Measurements from ENCODE around the gene PSMB5.

PSMB5 gene

DNA sequence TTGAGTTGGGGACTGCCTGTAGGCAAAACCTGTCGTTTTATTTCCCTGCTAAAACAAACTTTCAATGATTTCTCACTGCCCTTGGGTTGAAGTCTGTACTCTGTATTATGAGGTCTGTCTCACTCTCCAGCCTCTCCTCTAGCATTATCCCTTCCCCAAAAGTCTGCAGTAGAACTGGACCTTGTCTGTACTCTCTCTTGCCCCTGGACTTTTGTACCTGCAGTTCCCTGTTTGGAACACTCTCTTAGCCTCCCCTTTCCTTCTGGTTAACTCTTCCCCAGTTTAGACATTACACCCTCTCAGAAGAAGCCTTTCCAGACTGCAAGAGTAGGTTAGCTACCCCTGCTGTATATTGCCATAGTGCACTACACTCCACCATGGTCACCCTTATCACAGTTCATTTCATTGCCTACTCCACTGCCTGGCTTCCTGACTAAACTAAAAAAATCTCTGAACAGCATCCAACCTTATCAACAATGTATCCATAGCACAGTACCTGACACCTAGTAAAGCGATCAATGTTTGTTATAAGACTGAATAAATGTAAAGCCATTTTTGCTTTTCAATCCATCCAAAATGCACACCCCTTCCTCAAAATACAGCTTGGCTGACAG is 48.7 kb downstream of the PSMB5 start:
- DNase-seq, result no peak

DNA sequence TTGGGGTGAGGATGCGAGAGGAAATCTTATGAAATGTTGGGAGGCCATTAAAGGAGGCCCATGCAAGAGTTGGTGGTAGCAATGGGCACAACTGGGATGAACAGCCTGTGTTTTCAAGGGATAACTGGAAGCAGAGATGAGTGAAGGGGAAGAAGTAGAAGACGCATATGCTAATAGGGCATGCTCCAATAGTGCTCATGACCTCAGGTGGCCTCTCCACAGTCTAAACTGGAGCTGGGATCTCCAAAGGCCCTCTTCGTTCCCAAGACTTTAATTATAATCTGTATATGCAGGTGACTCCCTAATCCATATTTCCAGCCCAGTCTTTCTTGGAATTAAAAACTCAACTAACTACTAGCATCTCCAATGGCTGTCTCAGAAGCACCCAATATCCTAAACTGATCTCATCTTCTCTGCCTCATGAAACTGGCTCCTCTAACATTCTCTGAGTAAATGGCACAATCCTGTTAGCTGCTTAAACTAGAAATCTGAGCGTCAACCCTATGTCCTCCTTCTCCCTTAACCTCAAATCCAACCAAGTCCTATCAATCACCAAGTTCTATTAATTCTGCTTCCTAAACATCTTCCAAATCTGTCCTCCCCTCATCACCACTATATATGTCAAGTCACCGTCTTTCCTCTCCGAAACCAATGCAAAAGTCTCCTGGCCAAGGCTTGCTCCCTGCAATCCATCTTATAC is 49.6 kb downstream of the PSMB5 start:
- DNase-seq, result no peak

DNA sequence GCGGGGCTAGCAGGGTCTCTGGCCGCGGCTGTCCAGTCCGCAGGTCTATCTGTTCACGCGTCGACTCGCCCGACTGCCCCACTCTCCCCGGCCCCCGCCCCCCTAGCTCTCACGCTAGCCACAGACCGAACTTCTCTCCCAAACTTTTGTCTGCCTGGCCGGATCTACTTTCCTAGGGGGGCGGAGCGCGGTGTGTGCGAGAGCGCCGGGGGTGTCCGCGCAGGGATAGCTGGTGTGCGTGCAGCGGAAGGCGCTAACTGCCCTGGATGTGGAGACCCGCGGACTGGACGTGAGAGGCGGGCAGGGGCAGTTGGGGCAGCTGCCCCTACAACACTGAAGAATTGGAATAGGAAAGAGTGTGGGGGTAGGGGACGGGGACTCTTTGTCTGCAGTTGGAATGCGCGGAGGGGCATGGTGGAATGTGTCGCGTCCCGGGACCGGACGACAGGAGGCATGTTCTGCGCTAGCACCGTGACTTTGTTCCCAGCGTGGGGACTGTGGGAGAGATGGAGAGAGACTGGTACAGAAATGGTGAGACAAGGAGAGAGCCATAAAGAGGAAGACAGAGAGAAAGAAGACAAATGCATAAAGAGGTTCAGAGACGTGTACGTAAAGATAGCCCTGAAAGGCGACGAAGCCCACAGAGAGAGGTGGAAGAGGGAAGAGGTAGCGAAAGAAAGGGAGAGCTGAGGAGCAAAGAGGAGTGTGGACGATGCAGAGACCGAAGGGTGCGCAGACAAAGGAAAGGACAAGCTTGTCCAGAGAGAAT is 52.0 kb downstream of the PSMB5 start, which contains the start of gene AJUBA:
TSS of gene AJUBA (minus strand) at position 75 of the 769 bp plus-strand sequence. CDS start 285 bp downstream, outside the sequence.
- peak; percentile 98 for DNase-seq

DNA sequence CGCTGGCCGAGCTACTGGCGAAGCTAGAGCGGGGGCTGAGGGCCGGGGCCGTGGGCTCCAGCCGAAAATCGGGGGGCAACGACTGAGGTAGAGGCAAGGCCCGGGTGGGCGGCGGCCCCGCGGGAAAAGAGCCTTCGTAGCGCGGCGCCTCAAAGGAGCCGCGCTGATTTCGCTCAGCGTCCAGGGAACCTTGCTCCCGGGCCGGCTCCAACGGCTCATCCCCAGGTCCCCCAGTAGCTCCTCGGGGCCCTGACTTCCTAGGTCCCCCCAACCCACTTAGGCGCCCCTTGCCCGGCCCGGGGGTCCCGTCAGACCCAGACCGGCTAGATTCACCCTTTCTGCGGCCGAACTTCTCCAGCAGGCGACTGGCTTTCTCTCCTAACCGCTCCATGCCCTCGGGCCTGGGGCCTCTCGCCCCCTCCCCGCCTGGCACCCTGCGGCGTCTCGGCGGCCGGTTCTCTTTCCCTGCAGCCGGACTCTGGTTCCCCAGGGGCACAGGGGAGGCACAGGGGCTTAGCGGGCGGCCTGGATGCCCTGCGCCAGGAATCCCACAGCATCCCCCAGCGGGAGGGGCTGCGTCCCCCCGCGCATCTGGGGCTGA is 52.7 kb downstream of the PSMB5 start:
- DNase-seq, result no peak

DNA sequence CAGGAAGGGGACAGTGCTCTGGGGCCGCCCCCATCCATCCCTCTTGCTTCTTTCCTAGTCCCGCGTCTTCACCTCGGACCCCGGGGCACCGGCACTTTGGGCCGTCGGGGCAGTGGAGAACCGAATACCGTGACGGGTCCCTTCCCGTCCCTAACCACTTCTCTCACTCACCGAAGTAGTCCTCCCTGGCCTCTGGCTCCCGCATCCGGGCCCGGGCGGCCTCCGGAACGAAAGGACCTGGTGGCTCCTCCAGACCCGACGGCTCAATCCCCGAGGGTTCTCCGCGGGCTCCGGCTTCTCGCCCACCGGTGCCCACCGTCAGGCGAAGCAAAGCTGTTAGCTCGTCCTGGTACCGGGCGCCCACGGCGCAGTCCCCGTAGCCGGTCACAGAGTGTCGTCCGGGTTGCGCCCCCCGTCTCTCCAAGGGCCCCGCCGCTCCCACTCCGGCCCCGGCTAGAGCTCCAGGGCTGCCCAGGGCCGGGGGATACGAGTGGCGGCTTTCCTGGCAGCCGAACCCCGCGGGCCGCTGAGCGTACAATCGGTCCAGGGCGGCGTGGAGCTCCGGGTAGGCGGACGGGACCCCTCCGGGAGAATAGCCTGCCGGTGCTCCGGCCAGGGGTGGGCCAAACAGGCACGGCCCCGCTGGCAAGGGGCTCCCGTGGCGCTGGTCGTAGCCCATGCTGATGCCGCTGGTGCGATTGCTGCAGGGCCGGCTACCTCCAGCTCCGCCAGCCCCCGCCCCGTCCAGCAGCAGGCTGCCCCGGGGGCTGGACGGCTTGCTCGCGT is 53.4 kb downstream of the PSMB5 start:
- DNase-seq, result no peak

DNA sequence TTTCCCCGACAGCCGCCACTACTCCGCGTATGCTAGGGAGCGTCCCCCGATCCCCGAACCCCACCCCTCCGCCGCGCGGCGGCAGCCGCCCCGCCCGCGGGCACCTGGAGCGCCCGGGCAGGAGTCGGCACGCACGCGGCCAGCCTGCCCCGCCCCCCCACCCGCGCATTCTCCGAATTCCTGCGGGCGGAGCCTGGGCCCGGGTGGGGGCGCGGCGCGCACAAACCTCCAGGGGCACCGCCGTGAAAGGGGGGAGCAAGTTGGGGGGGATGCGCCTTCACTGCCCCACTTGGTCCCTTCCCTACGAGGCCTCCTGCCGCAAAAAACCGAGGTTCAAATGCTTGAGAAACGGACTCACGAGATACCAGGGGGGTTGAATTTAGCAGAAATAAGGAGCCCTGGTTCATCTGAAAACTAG is 54.0 kb downstream of the PSMB5 start:
- peak; percentile 81 for DNase-seq

DNA sequence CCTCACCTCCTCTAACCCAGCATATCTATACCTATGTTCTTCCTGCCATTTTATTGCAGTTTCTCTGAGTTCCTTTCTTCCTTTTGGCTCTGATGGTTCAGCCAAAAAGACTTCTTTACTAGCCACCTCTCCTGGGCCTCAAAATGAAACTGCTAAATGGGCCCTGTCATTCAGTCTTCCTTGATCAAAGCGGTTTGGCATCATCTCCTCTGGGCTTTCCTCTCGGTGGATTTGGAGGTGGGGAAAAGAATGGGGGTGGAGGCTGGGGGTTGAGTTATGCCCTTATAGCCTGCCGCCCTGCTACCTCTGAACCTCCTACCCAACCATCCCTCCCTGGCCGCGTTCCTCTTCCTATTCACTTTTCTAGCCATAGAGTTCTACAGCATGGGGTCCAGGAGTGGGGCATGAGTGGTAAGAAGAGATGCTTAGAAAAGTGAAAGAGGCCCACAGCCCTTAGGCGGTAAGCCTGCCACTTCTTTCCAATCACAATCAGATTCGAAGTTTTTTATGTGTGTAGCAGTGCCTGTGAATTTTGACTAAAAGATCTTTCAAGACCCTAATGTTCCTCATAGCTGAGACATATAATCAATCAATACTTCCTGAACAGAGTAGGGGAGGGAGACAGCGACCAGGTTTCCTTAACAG is 54.8 kb downstream of the PSMB5 start:
- DNase-seq, result peak; percentile 22

DNA sequence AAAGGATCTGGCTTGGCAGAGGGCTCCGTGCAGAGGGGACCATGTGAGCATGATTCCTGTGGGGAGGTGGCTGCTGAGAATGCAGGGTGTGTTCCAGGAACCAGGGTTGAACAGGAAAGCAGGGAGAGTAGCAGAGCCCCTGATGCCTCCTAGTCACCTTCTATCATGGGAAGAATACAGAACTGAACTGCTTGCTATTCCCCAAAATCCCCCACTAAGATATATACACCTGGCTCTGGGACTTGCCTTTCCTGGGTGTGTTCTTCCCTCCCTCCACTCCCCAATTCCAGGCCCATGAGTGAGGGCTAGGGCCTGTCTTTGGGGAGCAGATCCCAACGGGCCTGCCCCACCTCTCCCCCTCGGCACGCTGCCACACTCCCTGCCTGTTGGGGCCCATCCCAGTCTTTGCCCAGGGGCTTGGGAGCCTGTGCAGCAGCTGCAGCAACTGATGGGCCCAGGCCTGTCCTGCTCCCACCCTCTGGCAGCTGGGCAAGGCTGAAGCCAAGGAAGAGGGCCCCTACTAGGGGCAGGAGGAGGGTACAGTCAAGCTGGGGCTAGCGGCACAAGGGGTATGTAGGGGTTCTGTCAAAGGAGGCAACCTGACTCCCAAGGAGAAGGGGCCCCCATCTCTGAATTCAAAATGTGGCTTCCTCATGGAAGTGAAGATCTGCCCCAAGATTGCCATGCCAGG is 55.6 kb downstream of the PSMB5 start:
- no peak for DNase-seq

DNA sequence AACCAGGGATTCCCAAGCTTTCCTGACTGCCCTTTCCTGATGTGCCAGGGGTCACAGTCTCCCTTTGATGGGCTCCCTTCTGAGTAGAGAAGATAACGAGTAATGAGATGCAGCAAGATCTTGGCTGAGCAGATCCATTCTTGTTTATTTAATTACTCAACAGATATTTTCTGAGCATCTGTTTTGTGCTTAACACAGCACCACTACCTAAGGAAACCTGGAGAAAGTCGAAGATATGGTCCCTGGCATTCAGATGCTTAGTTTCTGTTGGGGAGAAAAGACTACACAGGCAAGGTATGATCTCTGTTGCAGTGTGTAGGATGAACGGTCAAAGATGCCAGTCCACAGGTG is 56.2 kb downstream of the PSMB5 start:
- DNase-seq, result no peak

DNA sequence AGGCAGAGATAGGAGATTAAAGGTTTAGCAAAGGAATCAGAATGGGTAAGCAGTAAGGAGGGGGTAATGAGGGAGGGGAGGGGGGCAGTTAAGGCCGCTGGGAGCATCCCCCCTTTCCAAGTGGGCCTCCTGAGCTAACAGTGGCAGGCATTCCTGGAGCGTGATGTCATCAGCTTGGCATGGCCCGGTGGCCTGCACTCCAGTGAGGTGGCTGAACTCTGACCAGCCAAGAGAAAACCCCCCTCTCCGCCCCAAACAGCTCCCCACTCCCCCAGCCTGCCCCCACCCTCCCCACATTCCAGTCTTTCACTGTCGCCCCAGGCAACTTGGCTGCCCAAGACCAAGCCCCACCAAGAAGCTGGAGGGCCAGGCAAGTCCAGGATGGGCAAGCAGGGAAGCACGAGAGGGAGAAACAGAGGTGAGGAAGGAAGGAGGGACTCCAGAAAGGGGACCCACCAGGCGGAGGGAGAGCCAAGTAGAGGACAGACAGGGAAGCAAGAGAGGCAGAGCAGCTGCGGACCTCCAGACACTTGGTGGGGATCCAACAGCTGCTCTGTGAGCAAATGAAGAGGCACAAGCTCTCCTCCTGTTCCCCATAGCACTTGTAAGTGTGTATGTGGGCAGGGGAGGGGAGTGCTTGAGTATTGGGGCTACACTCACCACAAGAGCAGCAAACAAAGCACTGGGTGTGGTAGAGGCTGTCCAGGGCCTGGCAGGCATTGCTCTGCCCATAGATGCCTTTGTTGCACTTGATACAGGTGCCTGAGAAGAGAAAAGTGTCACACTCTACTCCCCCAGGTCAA is 56.8 kb downstream of the PSMB5 start:
- peak; percentile 93 for DNase-seq

DNA sequence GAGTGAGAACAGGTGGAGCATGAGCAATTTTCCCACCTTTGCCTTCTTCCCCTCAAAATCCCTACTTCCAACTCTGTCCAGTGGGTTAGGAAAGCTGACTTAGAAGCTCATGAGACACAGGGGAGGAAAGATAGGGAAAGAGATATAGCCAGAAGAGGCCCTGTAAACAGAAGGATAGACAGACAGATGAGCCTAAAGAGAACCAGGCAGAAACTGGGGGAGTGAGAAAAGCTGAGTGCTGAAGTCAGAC is 57.3 kb downstream of the PSMB5 start:
- no peak for DNase-seq

DNA sequence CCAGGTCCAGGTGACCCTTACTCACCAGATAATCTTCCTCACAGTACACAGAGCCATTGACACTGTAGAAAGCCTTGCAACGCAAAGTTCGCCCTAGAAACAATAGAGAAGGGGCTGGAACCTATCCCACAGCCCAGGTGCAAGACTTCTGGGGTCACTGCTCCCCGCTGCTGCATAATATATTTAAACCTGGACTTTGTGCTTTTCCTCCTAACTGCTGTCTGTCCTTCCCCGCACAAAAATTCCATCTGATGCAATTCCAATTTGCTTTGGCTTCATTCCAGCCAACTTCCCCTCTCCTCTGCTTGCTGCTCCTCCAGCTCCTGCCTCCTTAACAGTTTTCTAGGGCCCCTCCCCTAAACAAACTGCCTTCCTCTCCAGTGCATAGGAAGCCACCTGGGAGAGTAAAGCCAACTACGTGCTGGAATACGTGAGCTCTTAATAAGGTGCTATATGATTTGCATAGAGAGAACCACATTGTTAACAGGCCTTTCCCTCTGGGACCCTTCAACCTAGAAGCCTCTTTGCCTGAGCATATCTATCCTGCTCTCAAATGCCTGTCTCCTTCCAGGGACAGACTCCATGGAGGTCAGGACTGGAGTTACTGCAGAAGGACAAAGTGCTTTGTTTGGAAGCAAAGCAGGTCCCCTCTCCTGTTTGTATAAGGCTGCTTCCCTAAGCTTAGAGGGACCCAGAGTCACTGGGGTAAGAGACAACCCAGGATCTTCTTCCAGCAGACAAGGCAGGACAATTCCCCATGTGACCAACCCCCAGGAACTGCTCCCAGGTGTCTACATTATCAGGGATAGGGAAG is 57.9 kb downstream of the PSMB5 start:
- peak; percentile 82 for DNase-seq

Measured in fibroblast of skin of scalp (primary cell).